ENCODE data around the gene ZACN.
"Not testable (repeated sequence)": the region's sequence is repeated elsewhere in the genome, so short reads cannot be mapped to it uniquely, and the experiment has no call there.

GRCh38 chr17:76042868-76043267 lies 36.1 kb upstream of the ZACN start:
- TF ChIP-seq EZH2phosphoT487 (IDR thresholded peaks at IDR 0.05; ENCODE audit: insufficient read depth, low read depth); EZH2 (IDR thresholded peaks at IDR 0.05; ENCODE audit: insufficient read depth, poor library complexity, severe bottlenecking): not testable (repeated sequence)

All from GM23248 (cell line).